H1 (cell line): ENCODE data around the gene AGFG1. TPM values are rescaled to one million over a fixed set of nuclear protein-coding genes. Genes with fewer than 3 reads are reported as not detected.
A peak's percentile ranks its signal among the peaks of the same experiment; 100 is the strongest.

Experiments used
- CTCF ChIA-PET: fragments of 300-600 bp; sonication (Branson Sonifier 250); formaldehyde crosslinking; loops from one replicate; lab custom pipeline; 2021; ENCODE audit not compliant: partially characterized antibody; lab: Charles Lee
- POLR2A ChIA-PET: fragments of 300-600 bp; sonication (Branson Sonifier 250); formaldehyde crosslinking; loops from one replicate; lab custom pipeline; 2021; ENCODE audit warnings: inconsistent platforms; ENCODE audit not compliant: partially characterized antibody; lab: Charles Lee
- DNase-seq, 2 experiments: peaks; one replicate each; pipeline versions ENCODE4 v3.0.0 to v3.0.0-alpha.2; 2010 to 2022; ENCODE audit warnings: low spot score in 2 of 2, low read depth in 1 of 2, mixed read lengths in 1 of 2
- FAIRE-seq: peaks from 2 replicates; lab custom pipeline; 2011; peaks lifted over from hg19 to GRCh38; lab: Jason Lieb, UNC
- H2AFZ ChIP-seq: 2 replicates; pipeline ENCODE4 v1.8.1; 2012; ENCODE audit warnings: low read length, inconsistent platforms
- H2AK5ac ChIP-seq: 2 replicates; pipeline ENCODE4 v1.6.1; 2013; ENCODE audit warnings: low read depth, low read length
- H2BK120ac ChIP-seq: replicated peaks from 2 replicates; pipeline ENCODE3; 2013; ENCODE audit warnings: low read depth, low read length, inconsistent platforms
- H2BK12ac ChIP-seq: 2 replicates; pipeline ENCODE4 v1.6.1; 2013; ENCODE audit warnings: low read depth, low read length
- H2BK15ac ChIP-seq: 2 replicates; pipeline ENCODE4 v1.6.1; 2013; ENCODE audit warnings: low read length
- H2BK20ac ChIP-seq: 2 replicates; pipeline ENCODE4 v1.6.1; 2013; ENCODE audit warnings: low read length
- H2BK5ac ChIP-seq: 2 replicates; pipeline ENCODE4 v1.6.1; 2013; ENCODE audit warnings: low read depth, low read length
- H3K14ac ChIP-seq: 2 replicates; pipeline ENCODE4 v1.6.1; 2013; ENCODE audit warnings: inconsistent platforms; ENCODE audit not compliant: insufficient read length
- H3K18ac ChIP-seq: 2 replicates; pipeline ENCODE4 v1.6.1; 2013; ENCODE audit warnings: low read length; ENCODE audit errors: extremely low read depth
- H3K23ac ChIP-seq: 2 replicates; pipeline ENCODE4 v1.6.1; 2013; ENCODE audit warnings: inconsistent platforms; ENCODE audit not compliant: insufficient read length
- H3K23me2 ChIP-seq: 2 replicates; pipeline ENCODE4 v1.6.1; 2013; ENCODE audit warnings: low read depth, low read length
- H3K27ac ChIP-seq: 2 replicates; pipeline ENCODE4 v1.6.1; 2011; ENCODE audit warnings: low read depth, low read length, inconsistent platforms
- H3K27me3 ChIP-seq, 4 experiments: replicated peaks in 1 of 4; 1 replicate in 1 of 4; 2 replicates in 3 of 4; pipeline versions ENCODE4 v1.6.1 to v1.8.1; 2011 to 2013; ENCODE audit warnings: low read length in 3 of 4, mild to moderate bottlenecking in 3 of 4, inconsistent platforms in 2 of 4, mixed read lengths in 2 of 4, moderate library complexity in 1 of 4; ENCODE audit not compliant: control insufficient read depth in 3 of 4, insufficient read depth in 3 of 4; ENCODE audit errors: extremely low read depth in 1 of 4
- H3K36me3 ChIP-seq, 4 experiments: 2 replicates each; pipeline versions ENCODE4 v1.6.1 to v1.8.1; 2011 to 2013; ENCODE audit warnings: mild to moderate bottlenecking in 4 of 4, low read length in 3 of 4, moderate library complexity in 2 of 4, control low read depth in 1 of 4, inconsistent platforms in 1 of 4; ENCODE audit not compliant: insufficient read depth in 4 of 4, control insufficient read depth in 2 of 4
- H3K4ac ChIP-seq: replicated peaks from 2 replicates; pipeline ENCODE3; 2013; ENCODE audit warnings: low read length, low read depth, mixed read lengths, inconsistent platforms; ENCODE audit not compliant: insufficient read length
- H3K4me1 ChIP-seq, 4 experiments: replicated peaks in 1 of 4; 1 replicate in 1 of 4; 2 replicates in 3 of 4; pipeline versions ENCODE4 v1.6.1 to v1.8.1; 2011 to 2013; ENCODE audit warnings: low read length in 3 of 4, inconsistent platforms in 2 of 4, mixed read lengths in 1 of 4; ENCODE audit not compliant: insufficient read depth in 4 of 4, control insufficient read depth in 3 of 4
- H3K4me2 ChIP-seq, 2 experiments: 2 replicates each; pipeline versions ENCODE4 v1.6.1 to v1.8.1; 2011 to 2013; ENCODE audit warnings: low read depth in 2 of 2, low read length in 2 of 2, control low read depth in 1 of 2, inconsistent platforms in 1 of 2, mild to moderate bottlenecking in 1 of 2; ENCODE audit not compliant: insufficient read depth in 1 of 2
- H3K4me3 ChIP-seq, 4 experiments: fragments of 200-600, 300-600 bp in 1 of 4; sonication (generic), shearing (Covaris generic), sonication (Bioruptor Twin) in 1 of 4; 2 replicates each; pipeline versions ENCODE4 v1.5.1 to v1.8.1; 2011 to 2016; ENCODE audit warnings: low read length in 4 of 4, low read depth in 3 of 4, control low read depth in 2 of 4, inconsistent platforms in 2 of 4, mild to moderate bottlenecking in 2 of 4, mixed read lengths in 1 of 4, moderate library complexity in 1 of 4; ENCODE audit not compliant: insufficient read depth in 2 of 4; ENCODE audit errors: extremely low read depth in 1 of 4
- H3K56ac ChIP-seq: replicated peaks from 2 replicates; pipeline ENCODE3; 2013; ENCODE audit warnings: low read depth, mild to moderate bottlenecking, mixed read lengths, low read length, inconsistent platforms; ENCODE audit not compliant: insufficient read length
- H3K79me1 ChIP-seq: 2 replicates; pipeline ENCODE4 v1.6.1; 2013; ENCODE audit warnings: low read depth, low read length, control low read depth
- H3K79me2 ChIP-seq, 2 experiments: 2 replicates each; pipeline versions ENCODE4 v1.6.1 to v1.8.1; 2012 to 2013; ENCODE audit warnings: low read length in 2 of 2, mild to moderate bottlenecking in 2 of 2, inconsistent platforms in 1 of 2; ENCODE audit not compliant: insufficient read depth in 2 of 2, control insufficient read depth in 1 of 2
- H3K9ac ChIP-seq, 4 experiments: replicated peaks in 1 of 4; 1 replicate in 1 of 4; 2 replicates in 3 of 4; pipeline versions ENCODE4 v1.6.1 to v1.8.1; 2011 to 2013; ENCODE audit warnings: low read depth in 3 of 4, low read length in 3 of 4, control low read depth in 2 of 4, mild to moderate bottlenecking in 2 of 4, moderate library complexity in 2 of 4, inconsistent platforms in 1 of 4; ENCODE audit errors: extremely low read depth in 1 of 4
- H3K9me3 ChIP-seq, 2 experiments: 2 replicates each; pipeline versions ENCODE4 v1.6.1 to v1.8.1; 2012 to 2013; ENCODE audit warnings: mild to moderate bottlenecking in 2 of 2, moderate library complexity in 2 of 2, control low read depth in 1 of 2, inconsistent platforms in 1 of 2, low read depth in 1 of 2, low read length in 1 of 2, mixed read lengths in 1 of 2; ENCODE audit not compliant: insufficient read depth in 2 of 2
- H4K20me1 ChIP-seq, 2 experiments: replicated peaks in 1 of 2; 2 replicates each; pipeline versions ENCODE3 to v1.8.1; 2011 to 2013; ENCODE audit warnings: inconsistent platforms in 2 of 2, low read length in 2 of 2, mild to moderate bottlenecking in 1 of 2; ENCODE audit not compliant: insufficient read depth in 2 of 2, control insufficient read depth in 1 of 2
- H4K5ac ChIP-seq: 2 replicates; pipeline ENCODE4 v1.6.1; 2013; ENCODE audit warnings: low read length, low read depth, mixed read lengths, inconsistent platforms; ENCODE audit not compliant: insufficient read length
- H4K8ac ChIP-seq: 2 replicates; pipeline ENCODE4 v1.8.0; 2013; ENCODE audit warnings: mild to moderate bottlenecking, moderate library complexity, low read length, inconsistent platforms; ENCODE audit not compliant: insufficient read depth; ENCODE audit errors: extremely low read depth
- H4K91ac ChIP-seq: replicated peaks from 2 replicates; pipeline ENCODE3; 2013; ENCODE audit warnings: low read length, mixed read lengths, inconsistent platforms; ENCODE audit not compliant: insufficient read length
- BACH1 ChIP-seq: IDR thresholded peaks from 2 replicates; pipeline ENCODE4 v1.6.1; 2012; ENCODE audit warnings: low read length, improper control_type of control experiment
- GABPA ChIP-seq: IDR thresholded peaks from 2 replicates; pipeline ENCODE4 v1.6.1; 2011; ENCODE audit warnings: mild to moderate bottlenecking, low read length, moderate library complexity, borderline replicate concordance; ENCODE audit not compliant: insufficient read depth
- KDM1A ChIP-seq: fragments of 200-600, 300-600 bp; sonication (generic); IDR thresholded peaks from 2 replicates; pipeline ENCODE4 v1.7.1; 2016; ENCODE audit warnings: mild to moderate bottlenecking, low read length, borderline replicate concordance
- RAD21 ChIP-seq, 2 experiments: IDR thresholded peaks in 1 of 2; conservative IDR thresholded peaks in 1 of 2; 2 replicates each; pipeline ENCODE4 v1.6.1; 2011; ENCODE audit warnings: low read depth in 2 of 2, low read length in 2 of 2, improper control_type of control experiment in 1 of 2, inconsistent platforms in 1 of 2, mild to moderate bottlenecking in 1 of 2, moderate library complexity in 1 of 2
- SP1 ChIP-seq: IDR thresholded peaks from 2 replicates; pipeline ENCODE4 v1.6.1; 2011; ENCODE audit warnings: low read depth, low read length
- WGBS, 2 experiments: shearing (Covaris generic) in 1 of 2; methylation state at CpG; one replicate each; pipeline versions ENCODE4 v1.1.6 to v1.1.7; 2013 to 2015; ENCODE audit warnings: low lambda C conversion rate in 2 of 2, mixed read lengths in 2 of 2, inconsistent platforms in 1 of 2, low coverage in 1 of 2, missing lambda C conversion rate in 1 of 2; ENCODE audit not compliant: insufficient replicate concordance in 2 of 2, insufficient coverage in 1 of 2, insufficient read length in 1 of 2; ENCODE audit errors: extremely low coverage in 1 of 2, missing lambda C conversion rate in 1 of 2; 5-methylcytosine and 5-hydroxymethylcytosine counted together
- polyA plus RNA-seq, 7 experiments: library from polyadenylated mRNA; depleted of rRNA in 3 of 7; stranded (reverse) in 5 of 7; unstranded in 2 of 7; fragments of >200 nt in 5 of 7; fragments of 200-250 nt in 2 of 7; gene quantifications; 1 replicate in 5 of 7; 2 replicates in 1 of 7; 4 replicates in 1 of 7; pipeline versions ENCODE4 v1.2.1 to v1.2.3, GENCODE V29; 2011 to 2013; ENCODE audit warnings: missing spikeins in 2 of 7, mixed read lengths in 2 of 7
- total RNA-seq: library from RNA; stranded (reverse); fragmentation: NEBNext Ultra II Directional; extraction: Animal tissue kit (Norgen Biotek cat#: 25700); gene quantifications from 2 replicates; pipeline ENCODE4 v1.2.1, GENCODE V29; 2021

AGFG1 gene
- total and polyA plus RNA-seq, 2 of the 8 experiments (the other 6 are each of a cell fraction or from before 2014, with no cell fraction given): 102 to 147 TPM

DNA sequence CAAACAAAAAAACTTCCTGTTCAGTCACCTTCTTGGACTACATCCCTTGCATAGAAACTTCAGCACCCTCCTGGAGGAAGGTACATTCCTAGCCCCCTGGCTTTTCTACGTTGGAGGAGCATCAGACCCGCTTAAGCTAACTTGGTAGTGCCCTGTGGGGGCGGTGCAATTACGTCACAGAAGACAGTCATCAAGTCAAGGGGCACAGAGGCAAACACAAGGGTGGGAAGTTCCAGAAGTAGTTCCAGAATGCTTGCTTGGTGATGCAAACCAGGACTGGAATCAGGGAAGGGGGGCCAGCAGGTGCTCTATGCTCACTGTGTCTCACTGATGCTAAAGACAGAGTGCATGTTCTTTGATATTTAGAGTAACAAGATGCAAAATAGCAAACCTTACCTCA lies 15.2 kb upstream of the AGFG1 start:
- H3K9me3 ChIP-seq: no peaks in the 10 kb centered on the region
- no peak overlapping the region for H4K5ac ChIP-seq
- H2BK120ac ChIP-seq: no peak overlapping the region
- no peak overlapping the region for H3K14ac ChIP-seq
- H3K4ac ChIP-seq: no peak overlapping the region
- no peak overlapping the region for H3K4me2 ChIP-seq
- H3K27me3 ChIP-seq: no peaks in the 10 kb centered on the region
- no peak overlapping the region for H2AK5ac ChIP-seq
- no peak overlapping the region for H2BK20ac ChIP-seq
- H3K23me2 ChIP-seq: no peaks in the 10 kb centered on the region
- H3K4me1 ChIP-seq: peaks cover 0 to 3% (median 0%) of the 10 kb centered on the region in 4 experiments; a peak in 3 of 7 replicates
- H3K4me3 ChIP-seq: no peak overlapping the region
- no peak overlapping the region for H2BK12ac ChIP-seq
- no peaks in the 10 kb centered on the region for H4K20me1 ChIP-seq
- WGBS, 2 experiments: 89% methylated on average over 4 of the region's 4 CpGs; no CpG with 5 or more reads in 1 of the 2 experiments
- POLR2A ChIA-PET: no interaction called here
- DNase-seq (no peak), FAIRE-seq (no peak)
- no peaks in the 10 kb centered on the region for H3K79me2 ChIP-seq
- H3K79me1 ChIP-seq: no peaks in the 10 kb centered on the region
- H4K8ac ChIP-seq: no peak overlapping the region
- no peak overlapping the region for H3K56ac ChIP-seq
- H2BK5ac ChIP-seq: no peak overlapping the region
- no peak overlapping the region for H3K27ac ChIP-seq
- no peaks in the 10 kb centered on the region for H3K36me3 ChIP-seq
- no peak overlapping the region for H2BK15ac ChIP-seq
- CTCF ChIA-PET: interaction anchor here (0.7 kb wide), 1 partner anchor 1059 kb away, joined by 3 read pairs; no protein-coding TSS in a partner anchor
- TF ChIP-seq RAD21 (IDR thresholded peaks at IDR 0.05 in 1 of 2, conservative IDR thresholded peaks at IDR 0.05 in 1 of 2; ENCODE audit: low read depth in 2 of 2, low read length in 2 of 2): no peak
- no peak for TF ChIP-seq GABPA
- TF ChIP-seq KDM1A: no peak
- no peak for TF ChIP-seq BACH1
- TF ChIP-seq SP1: no peak
- no peak overlapping the region for H3K18ac ChIP-seq
- H4K91ac ChIP-seq: no peak overlapping the region
- no peak overlapping the region for H3K9ac ChIP-seq
- no peak overlapping the region for H3K23ac ChIP-seq
- H2AFZ ChIP-seq: 0 out of 2 replicates have a peak overlapping the region, but pooled peaks have one; percentile 4
